DMS79 treated with DMSO at 0.1 percent for 48 hours (cell line): ENCODE data around the gene PPM1F.

Experiments
- DNase-seq: peaks from one replicate; lab custom pipeline; 2025; lab: John Stamatoyannopoulos, UW

The PPM1F gene

GRCh38 chr22:21960200-21961126, 7.8 kb upstream of the PPM1F start:
- DNase-seq: no peak

- DNase-seq: no peak
Measured at GRCh38 chr22:21959274-21960074, 6.8 kb upstream of the PPM1F start.

GRCh38 chr22:21958360-21959273, 6.0 kb upstream of the PPM1F start:
- DNase-seq: no peak

- no peak for DNase-seq
Measured at GRCh38 chr22:21951931-21952465, 650 bp downstream of the PPM1F start.

- no peak for DNase-seq
Measured at GRCh38 chr22:21951062-21951461, 1.6 kb downstream of the PPM1F start.

GRCh38 chr22:21949948-21950347, 2.7 kb downstream of the PPM1F start:
- DNase-seq: no peak

GRCh38 chr22:21949569-21949918, 3.1 kb downstream of the PPM1F start:
- DNase-seq: no peak

- DNase-seq: no peak
Measured at GRCh38 chr22:21948824-21949568, 3.7 kb downstream of the PPM1F start.

GRCh38 chr22:21948390-21948789, 4.3 kb downstream of the PPM1F start:
- no peak for DNase-seq

GRCh38 chr22:21947040-21948014, 5.3 kb downstream of the PPM1F start:
- no peak for DNase-seq

- DNase-seq: no peak
Measured at GRCh38 chr22:21946262-21946925, 6.3 kb downstream of the PPM1F start.

GRCh38 chr22:21945453-21946261, 7.0 kb downstream of the PPM1F start:
- no peak for DNase-seq

GRCh38 chr22:21944871-21945270, 7.8 kb downstream of the PPM1F start:
- no peak for DNase-seq

- no peak for DNase-seq
Measured at GRCh38 chr22:21943571-21944448, 8.8 kb downstream of the PPM1F start.

- no peak for DNase-seq
Measured at GRCh38 chr22:21942407-21943343, 10.0 kb downstream of the PPM1F start.

GRCh38 chr22:21941921-21942320, 10.7 kb downstream of the PPM1F start:
- DNase-seq: no peak
